Measurements from ENCODE around the gene PROB1.

The PROB1 gene

DNA sequence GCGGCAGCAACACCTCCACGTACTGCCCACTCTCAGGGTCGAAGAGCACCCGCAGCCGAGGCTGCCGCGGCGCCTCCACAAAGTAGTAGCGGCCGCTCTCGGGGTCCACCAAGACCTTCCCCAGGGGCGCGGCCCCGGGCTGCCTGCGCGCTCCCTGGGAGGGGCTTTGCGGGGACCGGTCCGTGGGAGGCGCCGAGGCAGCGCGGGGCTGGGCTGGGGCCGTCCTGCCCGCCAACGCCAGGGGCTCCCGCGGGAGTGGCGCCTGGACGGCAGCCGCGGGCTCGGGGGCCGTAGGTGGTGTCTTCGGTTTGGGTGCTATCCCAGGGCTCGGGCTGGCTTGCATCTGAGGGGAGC lies 2.6 kb downstream of the PROB1 start:
- H3K4me3 ChIP-seq (replicated peaks; ENCODE audit: low read depth, low read length), result peak overlapping the region; percentile 52
- DNase-seq (ENCODE audit: extremely low read depth, low read depth), result no peak
- TF ChIP-seq, protein P1, sequence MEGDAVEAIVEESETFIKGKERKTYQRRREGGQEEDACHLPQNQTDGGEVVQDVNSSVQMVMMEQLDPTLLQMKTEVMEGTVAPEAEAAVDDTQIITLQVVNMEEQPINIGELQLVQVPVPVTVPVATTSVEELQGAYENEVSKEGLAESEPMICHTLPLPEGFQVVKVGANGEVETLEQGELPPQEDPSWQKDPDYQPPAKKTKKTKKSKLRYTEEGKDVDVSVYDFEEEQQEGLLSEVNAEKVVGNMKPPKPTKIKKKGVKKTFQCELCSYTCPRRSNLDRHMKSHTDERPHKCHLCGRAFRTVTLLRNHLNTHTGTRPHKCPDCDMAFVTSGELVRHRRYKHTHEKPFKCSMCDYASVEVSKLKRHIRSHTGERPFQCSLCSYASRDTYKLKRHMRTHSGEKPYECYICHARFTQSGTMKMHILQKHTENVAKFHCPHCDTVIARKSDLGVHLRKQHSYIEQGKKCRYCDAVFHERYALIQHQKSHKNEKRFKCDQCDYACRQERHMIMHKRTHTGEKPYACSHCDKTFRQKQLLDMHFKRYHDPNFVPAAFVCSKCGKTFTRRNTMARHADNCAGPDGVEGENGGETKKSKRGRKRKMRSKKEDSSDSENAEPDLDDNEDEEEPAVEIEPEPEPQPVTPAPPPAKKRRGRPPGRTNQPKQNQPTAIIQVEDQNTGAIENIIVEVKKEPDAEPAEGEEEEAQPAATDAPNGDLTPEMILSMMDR (IDR thresholded peaks at IDR 0.05; ENCODE audit: low read depth, low read length, missing control alignments), result no peak

DNA sequence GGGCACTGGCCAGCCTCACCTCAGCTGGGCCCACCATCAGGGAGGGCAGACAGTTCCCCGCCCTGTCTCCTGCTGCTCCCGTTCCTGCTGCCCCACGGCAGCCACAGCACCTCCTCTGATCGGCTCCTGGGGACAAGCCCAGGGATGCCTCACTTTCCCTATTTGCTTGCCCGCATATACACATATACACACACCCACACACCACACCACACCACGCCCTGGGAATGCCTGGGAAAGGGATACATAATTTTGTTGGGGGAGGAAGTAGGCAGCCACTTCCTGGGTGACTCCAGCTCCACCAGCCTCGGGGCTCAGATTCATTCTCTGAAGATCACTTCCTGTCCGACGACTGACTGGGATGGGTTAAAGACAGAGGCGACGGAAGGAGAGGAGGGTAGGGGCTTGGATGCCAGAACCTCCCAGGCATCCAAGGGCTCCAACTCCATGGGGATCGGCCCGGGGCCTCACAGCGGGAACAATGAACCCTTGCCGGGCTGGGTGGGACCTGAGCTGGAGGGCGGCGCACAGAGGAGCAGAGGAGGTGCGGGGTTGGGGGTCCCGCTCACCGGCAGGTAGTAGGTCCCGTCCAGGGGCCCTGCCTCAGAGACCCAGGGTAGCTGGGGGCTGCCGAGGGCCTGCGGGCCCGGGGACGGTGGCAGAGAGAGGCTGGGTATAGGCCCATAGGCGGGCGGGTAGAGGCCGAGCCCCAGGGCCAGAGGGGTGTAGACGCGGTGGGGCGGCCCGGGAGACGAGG lies 3.2 kb downstream of the PROB1 start:
- H3K4me3 ChIP-seq (replicated peaks; ENCODE audit: low read depth, low read length), result peak overlapping the region; percentile 52
- TF ChIP-seq, protein P1 (IDR thresholded peaks at IDR 0.05; ENCODE audit: low read depth, low read length, missing control alignments), result no peak
- DNase-seq (ENCODE audit: extremely low read depth, low read depth), result no peak

DNA sequence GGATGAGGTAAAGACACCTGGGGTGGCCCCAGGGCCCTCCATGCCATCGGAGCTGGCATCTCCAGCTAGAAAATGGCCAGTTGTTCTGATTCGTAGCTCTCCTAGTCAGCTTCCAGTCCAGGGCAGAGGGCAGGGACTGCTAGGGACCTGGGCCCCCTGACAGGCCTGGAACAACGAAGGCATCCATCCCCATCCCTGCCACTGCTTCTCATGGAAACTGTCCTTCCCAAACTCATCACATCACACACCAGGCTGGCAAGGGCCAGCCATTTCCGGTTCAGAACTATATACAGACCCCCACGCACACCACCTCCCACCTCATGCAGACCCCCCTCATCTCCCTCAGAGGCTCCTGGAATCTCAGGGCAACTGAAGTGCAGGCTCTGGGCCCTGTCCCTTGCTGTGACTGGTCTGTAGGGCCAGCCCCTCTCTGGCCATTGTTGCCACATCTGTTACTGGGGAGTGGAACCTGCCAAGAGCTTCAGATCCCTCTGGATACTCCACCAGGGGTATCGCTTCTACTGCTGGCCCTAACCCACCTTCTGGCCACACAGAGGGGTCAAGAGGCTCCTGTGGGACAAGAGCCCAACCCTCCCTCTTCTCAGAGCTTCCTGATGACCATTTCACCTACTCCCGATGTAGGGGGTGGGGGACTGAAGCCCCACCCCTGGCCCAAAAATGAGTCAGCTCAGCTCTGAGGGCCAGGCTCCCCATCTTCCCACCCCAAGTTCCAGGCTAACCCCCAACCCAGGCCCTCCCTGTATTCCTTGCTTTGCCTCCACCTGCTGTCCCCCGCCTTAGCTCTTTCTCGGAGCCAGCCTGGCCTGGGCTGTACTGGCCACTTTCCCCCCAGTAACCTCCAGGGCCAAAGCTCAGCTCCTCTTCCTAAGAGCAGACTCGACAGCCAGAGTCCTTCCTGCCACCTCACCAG lies 4.0 kb downstream of the PROB1 start:
- no peak overlapping the region for H3K4me3 ChIP-seq (replicated peaks; ENCODE audit: low read depth, low read length)
- TF ChIP-seq, protein P1 (IDR thresholded peaks at IDR 0.05; ENCODE audit: low read depth, low read length, missing control alignments), result no peak
- DNase-seq (ENCODE audit: extremely low read depth, low read depth), result no peak

DNA sequence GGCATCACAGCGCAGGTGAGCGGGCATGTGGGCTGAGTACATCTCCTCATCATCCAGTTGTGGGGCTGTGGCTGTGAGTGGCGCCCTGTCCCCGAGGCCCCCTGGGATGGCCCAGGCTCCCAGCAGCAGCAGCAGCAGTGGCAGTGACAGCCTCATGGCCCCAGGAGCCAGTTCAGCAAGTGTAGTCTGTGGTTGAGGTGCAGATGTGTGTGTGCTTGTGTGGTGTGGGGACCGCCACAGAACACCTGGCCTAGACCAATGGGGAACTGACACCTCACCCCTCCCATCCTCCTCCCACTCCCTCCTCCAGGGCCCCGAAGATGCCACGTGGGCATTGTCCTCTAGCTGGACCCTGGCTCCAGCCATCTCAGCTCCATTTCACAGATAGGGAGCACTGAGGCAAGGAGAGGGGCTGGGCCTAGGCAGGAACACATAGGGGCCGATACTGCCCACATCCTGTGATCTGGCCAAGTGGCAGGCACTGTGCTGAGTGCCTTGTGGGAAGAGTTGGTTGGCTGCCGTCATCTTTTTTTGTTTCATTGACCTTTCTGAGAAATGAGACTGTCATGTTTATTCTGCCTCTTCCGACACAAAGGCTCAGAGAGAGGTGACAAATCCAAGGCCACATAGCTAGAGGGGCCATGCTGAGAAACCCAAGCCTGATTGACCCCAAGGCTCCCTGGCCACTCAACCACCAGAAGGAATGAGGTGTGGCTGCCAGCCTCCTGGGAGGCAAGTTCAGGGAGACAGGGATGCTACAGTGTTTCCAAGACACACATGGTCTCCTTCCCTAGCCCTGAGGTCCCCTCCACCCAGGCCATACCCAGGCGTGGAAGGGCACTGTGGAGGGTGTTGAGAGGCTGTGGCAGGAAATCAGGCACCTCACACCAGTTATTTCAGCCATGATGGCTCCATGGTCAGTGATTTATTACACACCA lies 4.9 kb downstream of the PROB1 start, which contains the start of gene MZB1:
MZB1 (minus strand) TSS at position 213 of the 938 bp plus-strand sequence; CDS start at position 156, 57 bp downstream.
- TF ChIP-seq, protein P1 (IDR thresholded peaks at IDR 0.05; ENCODE audit: low read depth, low read length, missing control alignments), result no peak
- no peak within 1 kb of the TSS for H3K4me3 ChIP-seq (replicated peaks; ENCODE audit: low read depth, low read length)
- no peak for DNase-seq (ENCODE audit: extremely low read depth, low read depth)

DNA sequence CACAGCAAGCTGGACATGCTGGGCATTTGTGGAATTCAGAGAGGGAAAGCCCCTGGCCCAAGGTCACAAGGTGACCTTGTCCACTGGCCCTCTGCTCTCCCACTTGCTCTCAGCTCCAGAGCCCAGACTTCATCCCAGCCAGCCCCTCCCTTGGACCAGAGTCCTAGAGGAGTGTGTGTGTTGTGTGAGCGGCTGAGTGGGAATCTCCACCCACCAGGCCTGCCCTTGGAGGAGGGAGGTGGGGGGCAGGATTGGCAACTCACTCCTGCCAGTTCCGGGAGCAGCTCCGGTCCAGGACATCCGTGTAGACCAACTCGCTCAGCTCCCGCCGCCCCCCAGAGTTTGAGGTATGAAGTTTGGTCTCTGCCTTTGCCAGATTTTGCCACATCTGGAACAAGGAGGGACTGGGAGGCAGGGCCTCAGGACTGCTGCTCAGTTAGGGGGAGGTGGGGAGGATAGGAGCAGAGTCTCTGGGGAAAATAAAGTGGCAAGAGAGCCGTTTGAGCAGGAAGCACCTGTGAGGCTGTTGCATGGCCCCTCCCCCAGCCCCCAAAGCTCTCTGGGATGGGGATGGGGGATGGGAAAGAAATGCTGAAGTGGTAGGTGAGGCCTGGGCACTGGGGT lies 6.6 kb downstream of the PROB1 start:
- H3K4me3 ChIP-seq (replicated peaks; ENCODE audit: low read depth, low read length), result no peak overlapping the region
- DNase-seq (ENCODE audit: extremely low read depth, low read depth), result no peak
- TF ChIP-seq, protein P1 (IDR thresholded peaks at IDR 0.05; ENCODE audit: low read depth, low read length, missing control alignments), result no peak

Data from HFF-Myc (cell line).